T-helper 2 cell treated with Interferon-gamma antibody and Interleukin-4, amounts not matched to agents 5 μg/mL and 100 μg/mL, for 36 hours (primary cell): Measurements from ENCODE around the gene TRIM23.
"Not testable (repeated sequence)": the region's sequence is repeated elsewhere in the genome, so short reads cannot be mapped to it uniquely, and the experiment has no call there.

Source experiments
- DNase-seq: peaks from one replicate; pipeline ENCODE4 v3.0.0; 2021; ENCODE audit warnings: low spot score
- H3K27ac Mint-ChIP-seq: one replicate; pipeline ENCODE4 v1.8.0; 2021; ENCODE audit warnings: mild to moderate bottlenecking, mixed read lengths
- H3K27me3 Mint-ChIP-seq: one replicate; pipeline ENCODE4 v1.8.0; 2021; ENCODE audit warnings: low read depth, mixed read lengths
- H3K36me3 Mint-ChIP-seq: one replicate; pipeline ENCODE4 v1.8.0; 2021; ENCODE audit warnings: low read depth, mixed read lengths
- H3K4me1 Mint-ChIP-seq: one replicate; pipeline ENCODE4 v1.8.0; 2021; ENCODE audit warnings: low read depth, mixed read lengths
- H3K4me3 Mint-ChIP-seq: one replicate; pipeline ENCODE4 v1.8.0; 2022; ENCODE audit warnings: mild to moderate bottlenecking, moderate library complexity, mixed read lengths
- H3K9me3 Mint-ChIP-seq: one replicate; pipeline ENCODE4 v1.8.0; 2021; ENCODE audit warnings: mixed read lengths

Gene TRIM23

DNA sequence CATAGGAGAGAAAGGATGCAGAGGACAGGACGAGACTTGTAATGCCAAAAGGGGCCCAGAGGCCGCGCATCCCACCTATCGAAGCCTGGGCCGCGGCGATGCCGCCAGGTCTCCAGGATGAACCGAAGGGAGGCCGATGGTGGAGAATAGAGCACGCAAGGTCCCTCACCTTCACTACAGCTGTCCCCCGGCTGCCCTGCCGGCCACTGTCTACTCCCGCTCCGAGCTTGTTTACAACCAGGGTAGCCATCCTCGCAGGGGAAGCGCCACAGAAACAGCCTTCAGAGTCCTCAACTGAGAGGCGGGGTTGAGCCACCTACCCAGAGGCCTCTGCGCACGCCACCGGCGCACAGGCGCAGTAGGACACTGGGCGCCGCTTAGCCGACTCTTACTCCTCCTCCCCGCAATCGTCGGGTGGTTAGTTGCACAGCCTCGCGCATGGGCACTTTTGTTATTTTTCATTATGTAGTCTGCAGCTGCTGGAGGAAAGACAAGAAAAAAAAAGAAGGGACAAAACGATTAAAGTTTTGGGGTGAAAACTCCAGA, at the start of gene TRIM23:
Gene TRIM23, minus strand, starts transcription at position 309 of the 546 bp plus-strand sequence. Its CDS starts 59 bp downstream, at position 250.
- no peaks in the 10 kb centered on the region for H3K27me3 Mint-ChIP-seq
- peaks cover 23% of the 10 kb centered on the region for H3K4me1 Mint-ChIP-seq
- H3K36me3 Mint-ChIP-seq = peaks cover 4% of the 10 kb centered on the region
- peak within 1 kb of the TSS; percentile 91 for H3K4me3 Mint-ChIP-seq
- peak; percentile 94 for DNase-seq
- peak within 1 kb of the TSS; percentile 94 for H3K27ac Mint-ChIP-seq
- H3K9me3 Mint-ChIP-seq = no peaks in the 10 kb centered on the region

DNA sequence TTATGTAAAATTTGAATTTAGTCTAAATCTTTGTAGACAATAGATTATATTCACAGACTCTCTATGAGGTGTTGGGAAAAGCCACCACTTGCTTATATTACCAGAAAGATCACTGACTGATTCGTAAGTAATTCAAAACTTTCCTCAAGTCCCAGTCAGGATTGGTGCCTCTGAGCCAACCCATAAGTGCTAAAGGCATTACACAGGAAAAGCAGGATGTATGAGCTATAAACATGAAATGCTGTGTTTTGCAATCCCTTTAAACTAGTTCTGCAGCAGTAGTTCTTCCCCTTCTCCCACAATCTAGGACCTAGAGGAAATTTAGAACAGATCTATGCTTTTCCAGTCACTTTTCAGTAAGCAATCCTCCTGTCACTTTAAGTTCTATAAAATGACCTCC, 48.7 kb upstream of the TRIM23 start:
- Mint-ChIP-seq H3K4me1 (no peaks in the 10 kb centered on the region), H3K36me3 (peaks cover 12% of the 10 kb centered on the region), H3K27me3 (no peaks in the 10 kb centered on the region), H3K9me3 (no peaks in the 10 kb centered on the region), H3K27ac (no peak overlapping the region), H3K4me3 (no peak overlapping the region)
- DNase-seq = no peak

DNA sequence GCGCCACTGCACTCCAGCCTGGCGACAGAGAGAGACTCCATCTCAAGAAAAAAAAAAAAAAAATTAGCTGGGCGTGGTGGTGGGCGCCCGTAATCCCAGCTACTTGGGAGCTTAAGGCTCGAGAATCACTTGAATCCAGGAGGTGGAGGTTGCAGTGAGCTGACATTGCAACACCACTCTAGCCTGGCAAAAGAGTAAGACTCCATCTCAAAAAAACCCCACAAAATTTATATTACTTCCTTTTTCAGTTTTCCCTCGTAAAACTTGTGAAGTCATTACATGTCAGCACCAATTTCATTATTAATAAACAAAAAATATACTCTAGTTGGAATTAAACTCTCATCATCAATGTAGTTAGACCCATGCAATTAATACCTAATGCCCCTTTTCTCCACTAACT, 44.6 kb upstream of the TRIM23 start:
- no peaks in the 10 kb centered on the region for H3K27me3 Mint-ChIP-seq
- no peaks in the 10 kb centered on the region for H3K9me3 Mint-ChIP-seq
- peaks cover 6% of the 10 kb centered on the region for H3K36me3 Mint-ChIP-seq
- no peak for DNase-seq
- no peak overlapping the region for H3K4me3 Mint-ChIP-seq
- no peaks in the 10 kb centered on the region for H3K4me1 Mint-ChIP-seq
- no peak overlapping the region for H3K27ac Mint-ChIP-seq

- no peak overlapping the region for H3K4me3 Mint-ChIP-seq
- no peak for DNase-seq
Measured at GRCh38 chr5:65663804-65664521, 39.8 kb upstream of the TRIM23 start.

DNA sequence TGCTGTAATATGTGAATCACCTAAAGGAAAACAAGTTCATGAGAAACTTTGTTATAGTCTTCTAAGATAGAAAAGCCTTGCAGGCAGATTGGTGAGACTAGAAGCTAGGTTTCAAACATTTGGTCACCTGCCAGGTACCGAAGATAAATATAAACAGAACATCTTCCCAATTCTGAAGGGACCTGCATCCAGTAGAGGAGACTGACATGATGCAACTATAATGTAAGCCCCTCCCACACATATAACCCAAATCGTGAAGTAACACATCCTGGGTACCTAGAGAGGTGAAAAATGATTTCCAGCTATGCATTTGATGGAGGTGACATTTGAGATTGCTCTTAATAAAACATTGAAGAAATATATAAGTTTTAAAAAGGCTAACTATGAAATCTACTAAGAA, 30.6 kb upstream of the TRIM23 start:
- Mint-ChIP-seq H3K36me3 (peaks cover 11% of the 10 kb centered on the region), H3K27ac (no peak overlapping the region), H3K27me3 (no peaks in the 10 kb centered on the region), H3K4me1 (no peaks in the 10 kb centered on the region), H3K9me3 (no peaks in the 10 kb centered on the region), H3K4me3 (no peak overlapping the region)
- DNase-seq = no peak

More at GRCh38 chr5:65663804-65664521, 39.8 kb upstream of the TRIM23 start:
- no peaks in the 10 kb centered on the region for H3K9me3 Mint-ChIP-seq
- no peaks in the 10 kb centered on the region for H3K4me1 Mint-ChIP-seq
- H3K27me3 Mint-ChIP-seq = no peaks in the 10 kb centered on the region
- H3K27ac Mint-ChIP-seq = no peak overlapping the region
- peaks cover 16% of the 10 kb centered on the region for H3K36me3 Mint-ChIP-seq

DNA sequence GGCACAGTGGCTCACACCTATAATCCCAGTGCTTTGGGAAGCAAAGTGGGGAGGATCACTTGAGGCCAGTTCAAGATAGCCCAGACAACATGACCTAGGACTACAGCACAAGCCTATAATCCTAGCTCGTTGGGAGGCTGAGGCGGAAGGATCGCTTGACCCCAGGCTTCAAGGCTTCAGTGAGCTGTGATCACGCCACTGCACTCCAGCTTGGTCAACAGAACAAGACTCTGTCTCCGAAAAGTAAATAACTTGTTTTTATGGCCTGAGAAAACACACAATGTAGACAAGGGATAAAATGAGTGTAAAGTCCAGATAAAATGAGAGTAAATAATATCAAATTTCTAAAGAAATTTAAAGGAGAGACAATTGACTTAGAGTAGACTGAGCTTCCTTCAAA, 27.0 kb upstream of the TRIM23 start:
- H3K4me3 Mint-ChIP-seq = no peak overlapping the region
- no peaks in the 10 kb centered on the region for H3K4me1 Mint-ChIP-seq
- peaks cover 11% of the 10 kb centered on the region for H3K36me3 Mint-ChIP-seq
- no peaks in the 10 kb centered on the region for H3K27me3 Mint-ChIP-seq
- H3K9me3 Mint-ChIP-seq = no peaks in the 10 kb centered on the region
- no peak overlapping the region for H3K27ac Mint-ChIP-seq
- DNase-seq = no peak

GRCh38 chr5:65647941-65648340, 23.8 kb upstream of the TRIM23 start:
- Mint-ChIP-seq H3K27me3 (no peaks in the 10 kb centered on the region), H3K27ac (no peak overlapping the region), H3K9me3 (no peaks in the 10 kb centered on the region), H3K4me1 (no peaks in the 10 kb centered on the region), H3K36me3 (peaks cover 13% of the 10 kb centered on the region), H3K4me3 (no peak overlapping the region)
- no peak for DNase-seq

DNA sequence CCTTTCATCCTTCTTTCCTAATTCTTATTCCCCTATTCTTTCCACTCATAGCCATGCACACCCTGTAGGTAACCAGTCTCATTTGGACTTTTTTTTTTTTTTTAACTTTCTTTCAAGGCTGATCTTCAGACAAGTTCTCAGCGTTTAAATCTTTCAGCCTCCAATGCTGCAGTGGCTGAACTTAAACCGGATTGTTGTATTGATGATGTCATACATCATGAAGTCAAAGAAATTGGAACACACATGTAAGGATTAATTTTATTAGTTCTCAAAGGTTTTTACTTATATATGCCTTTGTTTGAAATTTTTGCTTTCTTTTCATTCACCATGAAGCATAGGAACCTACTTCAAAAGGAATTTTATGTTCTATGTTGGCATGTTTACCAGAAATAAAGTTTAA, 22.8 kb upstream of the TRIM23 start:
- DNase-seq = no peak
- Mint-ChIP-seq H3K4me3 (no peak overlapping the region), H3K27ac (no peak overlapping the region), H3K4me1 (no peaks in the 10 kb centered on the region), H3K36me3 (peaks cover 13% of the 10 kb centered on the region), H3K9me3 (no peaks in the 10 kb centered on the region), H3K27me3 (no peaks in the 10 kb centered on the region)

- no peak overlapping the region for H3K4me3 Mint-ChIP-seq
- H3K27me3 Mint-ChIP-seq = no peaks in the 10 kb centered on the region
- H3K9me3 Mint-ChIP-seq = no peaks in the 10 kb centered on the region
- peaks cover 32% of the 10 kb centered on the region for H3K36me3 Mint-ChIP-seq
- no peak for DNase-seq
- H3K4me1 Mint-ChIP-seq = no peaks in the 10 kb centered on the region
- no peak overlapping the region for H3K27ac Mint-ChIP-seq
Measured at GRCh38 chr5:65640240-65640639, 16.1 kb upstream of the TRIM23 start.

GRCh38 chr5:65630981-65631380, 6.8 kb upstream of the TRIM23 start:
- Mint-ChIP-seq H3K4me1 (peaks cover 8% of the 10 kb centered on the region), H3K27ac (no peak overlapping the region), H3K36me3 (peaks cover 12% of the 10 kb centered on the region), H3K4me3 (no peak overlapping the region), H3K27me3 (no peaks in the 10 kb centered on the region), H3K9me3 (no peaks in the 10 kb centered on the region)
- no peak for DNase-seq

DNA sequence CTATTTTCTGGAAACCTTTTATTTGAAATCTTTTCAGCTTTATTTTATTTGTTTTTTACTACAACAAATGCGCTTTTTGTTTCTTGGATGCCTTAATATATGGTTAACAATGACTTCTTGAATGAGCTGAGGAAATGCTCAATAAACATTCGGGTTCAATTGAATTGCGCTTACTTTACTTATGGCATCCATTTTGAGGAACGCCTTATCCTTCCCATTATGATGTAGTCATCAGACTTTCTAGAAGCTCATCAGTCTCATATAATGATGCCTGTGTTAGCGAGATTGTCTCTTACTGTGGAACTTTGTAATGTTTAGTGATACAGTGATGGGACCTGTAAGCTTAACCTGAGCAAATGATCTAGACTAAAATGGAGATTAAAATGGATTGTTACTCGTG, 1.6 kb upstream of the TRIM23 start:
- peaks cover 23% of the 10 kb centered on the region for H3K4me1 Mint-ChIP-seq
- no peak for DNase-seq

DNA sequence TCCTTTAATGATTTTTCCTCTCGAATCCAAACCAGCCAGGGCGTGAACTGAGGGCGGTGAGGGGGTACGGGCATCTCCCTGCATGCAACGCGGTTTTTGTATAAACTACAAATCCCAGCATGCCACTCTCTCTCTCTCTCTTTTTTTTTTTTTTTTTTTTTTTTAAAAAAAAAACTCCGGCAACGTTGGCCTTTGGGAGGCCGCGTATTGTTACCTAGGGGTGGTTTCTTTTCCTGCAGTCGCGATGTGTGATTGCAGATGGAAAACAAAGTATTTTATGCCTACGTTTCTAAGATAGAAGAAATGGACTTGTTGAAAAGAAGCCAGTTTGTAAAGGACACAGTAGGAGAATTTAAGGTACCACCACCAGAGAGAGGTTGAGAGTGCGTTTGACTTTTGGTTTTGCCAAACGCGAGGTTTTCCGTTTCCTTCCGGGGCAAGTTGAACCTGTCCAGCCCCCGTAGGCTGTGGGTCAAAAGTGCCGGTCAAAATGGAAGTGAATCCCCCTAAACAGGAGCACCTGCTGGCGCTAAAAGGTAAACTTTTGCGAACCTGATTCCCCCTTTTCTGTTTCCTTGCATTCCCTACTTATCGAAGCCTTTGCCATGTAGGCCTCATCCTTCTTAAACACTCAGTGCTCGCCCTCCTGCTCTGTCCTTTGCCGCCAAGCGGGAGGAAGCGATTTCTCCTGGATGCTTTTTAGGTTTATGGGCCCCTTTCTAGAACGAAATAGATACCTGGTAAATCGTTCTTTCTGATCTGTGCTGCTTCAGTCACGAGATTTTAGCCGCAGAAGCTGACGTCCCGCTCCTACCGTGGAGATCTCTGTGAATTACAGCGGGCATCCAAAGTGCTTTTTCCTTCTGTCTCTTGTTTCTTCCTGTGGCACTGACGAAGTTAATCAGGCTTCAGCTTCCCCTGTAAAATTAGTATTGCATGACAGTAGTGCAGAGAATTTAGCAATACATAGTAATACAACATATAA, 730 bp upstream of the TRIM23 start, which contains the start of the genes SHLD3 and TRAPPC13:
Gene SHLD3, plus strand, starts transcription at position 457 of the 985 bp plus-strand sequence. CDS start 4,561 bp downstream, outside the sequence.
Gene TRAPPC13, plus strand, starts transcription at position 457 of the 985 bp plus-strand sequence. Its CDS starts 34 bp downstream, at position 491.
- peaks cover 23% of the 10 kb centered on the region for H3K4me1 Mint-ChIP-seq
- peak; percentile 79 for DNase-seq
- peaks cover 10% of the 10 kb centered on the region for H3K36me3 Mint-ChIP-seq
- H3K9me3 Mint-ChIP-seq = no peaks in the 10 kb centered on the region
- peak within 1 kb of the TSS; percentile 94 for H3K27ac Mint-ChIP-seq
- H3K27me3 Mint-ChIP-seq = no peaks in the 10 kb centered on the region
- H3K4me3 Mint-ChIP-seq = peak within 1 kb of the TSS; percentile 91

More for the DNA sequence above, 1.6 kb upstream of the TRIM23 start:
- H3K27ac Mint-ChIP-seq = peak overlapping the region; percentile 94
- H3K9me3 Mint-ChIP-seq = no peaks in the 10 kb centered on the region
- H3K36me3 Mint-ChIP-seq = peaks cover 11% of the 10 kb centered on the region
- H3K27me3 Mint-ChIP-seq = no peaks in the 10 kb centered on the region
- peak overlapping the region; percentile 91 for H3K4me3 Mint-ChIP-seq

- DNase-seq = no peak
- Mint-ChIP-seq H3K27ac (peak overlapping the region; percentile 94), H3K9me3 (no peaks in the 10 kb centered on the region)
Measured at GRCh38 chr5:65623482-65623881, 651 bp downstream of the TRIM23 start.

DNA sequence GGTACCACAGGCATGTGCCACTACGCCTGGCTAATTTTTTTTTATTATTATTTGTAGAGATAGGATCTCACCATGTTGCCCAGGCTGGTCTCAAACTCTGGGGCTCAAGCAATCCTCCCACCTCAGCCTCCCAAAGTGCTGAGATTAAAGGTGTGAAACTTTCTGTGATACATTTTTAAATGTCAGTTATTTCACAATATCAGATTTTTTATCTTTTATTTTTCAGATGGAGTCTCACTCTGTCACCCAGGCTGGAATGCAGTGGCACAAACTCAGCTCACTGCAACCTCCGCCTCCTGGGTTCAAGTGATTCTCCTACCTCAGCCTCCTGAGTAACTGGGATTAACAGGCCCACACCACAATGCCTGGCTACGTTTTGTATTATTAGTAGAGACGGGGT, 2.2 kb downstream of the TRIM23 start:
- not testable (repeated sequence) for H3K27me3 Mint-ChIP-seq, H3K27ac Mint-ChIP-seq, DNase-seq, H3K36me3 Mint-ChIP-seq, H3K4me3 Mint-ChIP-seq, H3K9me3 Mint-ChIP-seq
- H3K4me1 Mint-ChIP-seq = peaks cover 17% of the 10 kb centered on the region

More at GRCh38 chr5:65623482-65623881, 651 bp downstream of the TRIM23 start:
- Mint-ChIP-seq H3K27me3 (no peaks in the 10 kb centered on the region), H3K4me3 (peak overlapping the region; percentile 91), H3K4me1 (peaks cover 23% of the 10 kb centered on the region), H3K36me3 (peaks cover 4% of the 10 kb centered on the region)
